HCT116 (cell line): Measurements from ENCODE around the gene SLC35C1.

Experiments used
- FOSL1 ChIP-seq: IDR thresholded peaks from 2 replicates; pipeline ENCODE4 v1.6.1; 2012; ENCODE audit warnings: low read depth
- POLR2AphosphoS5 ChIP-seq: IDR thresholded peaks from 2 replicates; pipeline ENCODE4 v1.6.1; 2011; ENCODE audit warnings: mild to moderate bottlenecking, low read depth, low read length, moderate library complexity
- SRF ChIP-seq: IDR thresholded peaks from 2 replicates; pipeline ENCODE4 v1.6.1; 2012; ENCODE audit warnings: low read depth
- TF ChIP-seq, protein P1 (sequence below), 3 experiments: fragments of 200-600 bp in 1 of 3; sonication (generic) in 1 of 3; IDR thresholded peaks in 2 of 3; conservative IDR thresholded peaks in 1 of 3; 2 replicates each; pipeline ENCODE4 v1.5.1; 2012 to 2017; ENCODE audit warnings: low read depth in 2 of 3, low read length in 2 of 3, antibody characterized with exemption in 1 of 3, borderline replicate concordance in 1 of 3, control low read depth in 1 of 3, mild to moderate bottlenecking in 1 of 3, mixed read lengths in 1 of 3, mixed run types in 1 of 3, moderate library complexity in 1 of 3; ENCODE audit not compliant: insufficient read depth in 1 of 3
- TF ChIP-seq, protein P2 (sequence below): IDR thresholded peaks from 2 replicates; pipeline ENCODE4 v1.6.1; 2012

DNA sequence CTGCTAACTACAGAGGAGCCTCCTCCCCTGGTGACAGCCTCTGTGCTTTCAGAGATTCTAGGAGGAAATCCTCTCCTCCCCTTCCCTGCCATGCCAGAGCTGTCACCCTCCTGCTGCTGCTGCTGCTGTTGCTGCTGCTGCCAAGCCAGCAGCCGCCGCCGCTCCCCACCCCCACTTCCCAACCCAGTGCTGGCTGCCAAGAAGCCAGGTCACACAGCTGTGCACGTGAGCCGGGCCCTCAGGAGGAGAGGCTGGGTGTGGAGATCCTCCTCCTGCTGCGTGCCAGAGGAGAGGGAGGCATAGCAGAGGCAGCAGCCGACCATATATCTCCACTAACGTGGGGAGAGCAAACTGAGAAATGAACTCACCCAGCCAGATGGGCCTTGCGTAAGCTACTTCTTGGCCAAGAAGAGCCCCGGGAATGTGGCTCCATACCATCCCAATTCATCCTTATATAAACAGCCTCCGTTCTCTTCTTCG, 54.8 kb downstream of the SLC35C1 start:
- TF ChIP-seq, protein P1, sequence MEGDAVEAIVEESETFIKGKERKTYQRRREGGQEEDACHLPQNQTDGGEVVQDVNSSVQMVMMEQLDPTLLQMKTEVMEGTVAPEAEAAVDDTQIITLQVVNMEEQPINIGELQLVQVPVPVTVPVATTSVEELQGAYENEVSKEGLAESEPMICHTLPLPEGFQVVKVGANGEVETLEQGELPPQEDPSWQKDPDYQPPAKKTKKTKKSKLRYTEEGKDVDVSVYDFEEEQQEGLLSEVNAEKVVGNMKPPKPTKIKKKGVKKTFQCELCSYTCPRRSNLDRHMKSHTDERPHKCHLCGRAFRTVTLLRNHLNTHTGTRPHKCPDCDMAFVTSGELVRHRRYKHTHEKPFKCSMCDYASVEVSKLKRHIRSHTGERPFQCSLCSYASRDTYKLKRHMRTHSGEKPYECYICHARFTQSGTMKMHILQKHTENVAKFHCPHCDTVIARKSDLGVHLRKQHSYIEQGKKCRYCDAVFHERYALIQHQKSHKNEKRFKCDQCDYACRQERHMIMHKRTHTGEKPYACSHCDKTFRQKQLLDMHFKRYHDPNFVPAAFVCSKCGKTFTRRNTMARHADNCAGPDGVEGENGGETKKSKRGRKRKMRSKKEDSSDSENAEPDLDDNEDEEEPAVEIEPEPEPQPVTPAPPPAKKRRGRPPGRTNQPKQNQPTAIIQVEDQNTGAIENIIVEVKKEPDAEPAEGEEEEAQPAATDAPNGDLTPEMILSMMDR (IDR thresholded peaks at IDR 0.05 in 2 of 3, conservative IDR thresholded peaks at IDR 0.05 in 1 of 3; ENCODE audit: borderline replicate concordance in 1 of 3, insufficient read depth in 1 of 3, low read depth in 2 of 3, low read length in 2 of 3) = no peak
- TF ChIP-seq, protein P2, sequence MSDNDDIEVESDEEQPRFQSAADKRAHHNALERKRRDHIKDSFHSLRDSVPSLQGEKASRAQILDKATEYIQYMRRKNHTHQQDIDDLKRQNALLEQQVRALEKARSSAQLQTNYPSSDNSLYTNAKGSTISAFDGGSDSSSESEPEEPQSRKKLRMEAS = no peak
- no peak for TF ChIP-seq SRF
- no peak for TF ChIP-seq POLR2AphosphoS5
- no peak for TF ChIP-seq FOSL1
